Cardiac fibroblast (primary cell): ENCODE measurements around the gene TAS2R31.
A peak's percentile ranks its signal among the peaks of the same experiment; 100 is the strongest.
"Not testable (repeated sequence)": the region's sequence is repeated elsewhere in the genome, so short reads cannot be mapped to it uniquely, and the experiment has no call there.

Experiments used
- DNase-seq, 2 donors: peaks; one replicate each; pipeline versions ENCODE4 v3.0.0 to v3.0.0-alpha.2; 2010; ENCODE audit warnings: low read depth in 2 of 2
- H3K4me3 ChIP-seq, 2 donors: replicated peaks in 1 of 2; 1 replicate in 1 of 2; 2 replicates in 1 of 2; pipeline ENCODE4 v1.5.1; 2011; ENCODE audit warnings: low read depth in 2 of 2, low read length in 2 of 2, mild to moderate bottlenecking in 2 of 2, moderate library complexity in 1 of 2
- TF ChIP-seq, protein P1 (sequence below): IDR thresholded peaks from one replicate; pipeline ENCODE4 v1.5.1; 2011; ENCODE audit warnings: low read depth, mild to moderate bottlenecking, low read length, inconsistent platforms

The TAS2R31 gene

DNA sequence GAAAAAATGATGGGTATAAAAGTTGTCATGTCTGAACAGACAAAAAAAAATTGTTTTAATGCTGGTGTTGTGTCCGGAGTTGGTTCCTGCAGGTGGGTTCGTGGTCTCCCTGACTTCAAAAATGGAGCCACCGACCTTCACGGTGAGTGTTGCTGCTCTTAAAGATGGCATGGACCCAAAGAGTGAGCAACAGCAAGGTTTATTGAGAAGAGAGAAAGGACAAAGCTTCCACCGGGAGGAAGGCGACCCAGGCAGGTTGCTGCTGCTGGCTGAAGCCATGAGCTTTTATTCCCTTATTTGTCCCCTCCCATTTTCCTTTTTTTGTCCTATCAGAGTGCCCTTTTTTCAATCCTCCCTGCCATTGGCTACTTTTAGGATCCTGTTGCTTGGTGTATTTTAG lies at the start of gene TAS2R31:
Gene TAS2R31 (minus strand): TSS at position 101 of the 400 bp plus-strand sequence. CDS start 72 bp downstream, at position 29.
- TF ChIP-seq, protein P1, sequence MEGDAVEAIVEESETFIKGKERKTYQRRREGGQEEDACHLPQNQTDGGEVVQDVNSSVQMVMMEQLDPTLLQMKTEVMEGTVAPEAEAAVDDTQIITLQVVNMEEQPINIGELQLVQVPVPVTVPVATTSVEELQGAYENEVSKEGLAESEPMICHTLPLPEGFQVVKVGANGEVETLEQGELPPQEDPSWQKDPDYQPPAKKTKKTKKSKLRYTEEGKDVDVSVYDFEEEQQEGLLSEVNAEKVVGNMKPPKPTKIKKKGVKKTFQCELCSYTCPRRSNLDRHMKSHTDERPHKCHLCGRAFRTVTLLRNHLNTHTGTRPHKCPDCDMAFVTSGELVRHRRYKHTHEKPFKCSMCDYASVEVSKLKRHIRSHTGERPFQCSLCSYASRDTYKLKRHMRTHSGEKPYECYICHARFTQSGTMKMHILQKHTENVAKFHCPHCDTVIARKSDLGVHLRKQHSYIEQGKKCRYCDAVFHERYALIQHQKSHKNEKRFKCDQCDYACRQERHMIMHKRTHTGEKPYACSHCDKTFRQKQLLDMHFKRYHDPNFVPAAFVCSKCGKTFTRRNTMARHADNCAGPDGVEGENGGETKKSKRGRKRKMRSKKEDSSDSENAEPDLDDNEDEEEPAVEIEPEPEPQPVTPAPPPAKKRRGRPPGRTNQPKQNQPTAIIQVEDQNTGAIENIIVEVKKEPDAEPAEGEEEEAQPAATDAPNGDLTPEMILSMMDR, result no peak
- H3K4me3 ChIP-seq, result no peak within 1 kb of the TSS
- DNase-seq, result no peak

DNA sequence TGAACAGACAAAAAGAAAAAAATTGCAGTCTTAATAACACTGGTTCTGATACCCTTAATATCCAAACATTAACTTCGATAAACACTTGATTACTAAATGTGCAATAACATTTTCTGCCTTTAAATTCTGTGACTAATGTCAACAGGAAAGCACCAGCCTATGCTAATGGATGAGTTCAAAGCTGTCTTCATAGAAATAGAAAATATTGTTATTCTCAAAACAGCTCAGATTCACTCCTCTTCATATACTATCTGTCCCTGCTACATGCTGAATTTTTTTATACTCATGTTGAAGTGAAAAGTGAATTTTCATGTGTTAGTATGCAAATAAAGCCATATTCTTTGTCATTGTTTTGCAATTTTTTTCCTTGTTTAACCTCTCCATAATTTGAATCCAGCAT lies 47.0 kb upstream of the TAS2R31 start:
- TF ChIP-seq, protein P1, result no peak
- no peak for DNase-seq
- no peak overlapping the region for H3K4me3 ChIP-seq

GRCh38 chr12:11075642-11076041 lies 44.4 kb upstream of the TAS2R31 start:
- no peak overlapping the region for H3K4me3 ChIP-seq
- no peak for DNase-seq
- TF ChIP-seq, protein P1, result no peak

DNA sequence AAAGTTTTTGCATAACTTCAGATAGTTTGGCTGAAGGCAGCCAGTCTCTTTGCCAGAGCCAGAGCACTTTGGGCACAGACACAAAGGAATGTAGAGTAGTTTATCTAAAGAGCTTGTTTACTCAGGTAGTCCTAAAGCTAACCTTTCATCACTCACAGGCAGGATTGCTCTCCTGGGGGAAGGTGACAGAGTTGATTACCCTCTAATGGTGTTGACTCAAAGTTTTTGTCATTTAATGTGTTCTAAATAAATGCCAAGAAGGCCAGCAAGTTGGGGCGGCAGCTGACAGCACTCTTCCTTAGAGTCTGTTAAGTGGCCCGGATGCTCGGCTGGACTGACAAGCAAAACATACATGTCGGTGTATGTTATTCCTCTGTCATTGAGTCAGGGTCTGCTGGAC lies 40.2 kb upstream of the TAS2R31 start:
- DNase-seq, result no peak
- TF ChIP-seq, protein P1, result no peak
- H3K4me3 ChIP-seq, result no peak overlapping the region

- TF ChIP-seq, protein P1, result no peak
- no peak overlapping the region for H3K4me3 ChIP-seq
- no peak for DNase-seq
These were observed 39.8 kb upstream of the TAS2R31 start for GRCh38 chr12:11070999-11071398.

DNA sequence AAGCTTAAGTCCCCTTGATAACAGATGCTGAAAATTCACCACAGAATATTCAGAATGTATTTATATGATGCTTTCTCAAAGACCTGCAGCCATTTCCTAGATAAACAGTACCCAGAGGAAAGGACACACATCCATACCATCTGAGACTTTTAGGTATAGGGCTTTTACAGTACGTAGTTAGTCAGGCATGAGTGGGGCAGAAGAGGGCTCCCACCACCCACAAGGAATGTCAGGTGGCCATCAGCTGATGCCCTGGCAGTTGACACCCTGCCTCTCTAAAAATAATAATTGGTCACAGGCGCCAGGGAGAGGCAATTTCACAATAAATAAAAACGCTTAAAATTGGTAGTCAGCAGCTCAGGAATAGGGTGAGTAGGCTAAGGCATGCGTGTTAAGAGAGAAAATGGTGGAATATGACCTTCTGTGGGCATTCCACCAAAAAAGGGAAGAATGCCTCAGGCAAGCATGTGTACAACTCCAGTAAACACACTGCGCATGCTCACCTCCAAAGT lies 38.7 kb upstream of the TAS2R31 start:
- DNase-seq, result no peak
- no peak overlapping the region for H3K4me3 ChIP-seq
- TF ChIP-seq, protein P1, result no peak

DNA sequence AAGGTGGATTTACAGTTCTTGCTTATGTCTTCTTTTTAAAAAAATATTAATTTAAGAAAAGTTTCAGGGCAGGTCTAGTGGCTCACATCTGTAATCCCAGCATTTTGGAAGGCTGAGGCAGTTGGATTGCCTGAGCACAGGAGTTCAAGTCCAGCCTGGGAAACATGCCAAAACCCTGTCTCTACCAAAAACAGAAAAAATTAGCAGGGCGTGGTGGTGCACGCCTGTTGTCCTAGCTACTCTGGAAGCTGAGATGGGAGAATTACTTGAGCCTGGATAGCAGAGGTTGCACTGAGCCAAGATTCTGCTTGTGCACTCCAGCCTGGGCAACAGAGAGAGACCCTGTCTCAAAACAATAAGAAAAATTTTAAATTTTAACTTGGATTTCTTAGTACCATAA lies 36.3 kb upstream of the TAS2R31 start:
- peak; percentile 43 to 71 for DNase-seq
- no peak overlapping the region for H3K4me3 ChIP-seq
- TF ChIP-seq, protein P1, result no peak

DNA sequence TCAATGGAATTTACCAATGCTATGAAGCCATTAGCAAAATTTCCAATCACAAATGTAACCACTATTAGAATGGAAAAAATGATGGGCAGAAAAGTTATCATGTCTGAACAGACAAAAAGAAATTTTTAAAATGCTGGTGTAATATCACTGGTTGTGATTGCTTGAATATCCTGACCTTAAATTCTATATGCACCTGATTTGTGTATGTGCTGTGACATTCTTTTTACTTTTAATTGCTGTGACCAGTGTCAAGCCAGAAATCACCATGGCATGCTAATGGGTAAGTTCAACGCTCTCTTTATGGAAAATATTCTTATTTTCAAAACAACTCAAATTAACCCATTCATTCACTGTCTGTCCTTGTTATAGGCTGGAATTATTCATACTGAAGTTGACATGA lies 31.0 kb upstream of the TAS2R31 start, which contains the start of gene TAS2R46:
Gene TAS2R46 (minus strand): TSS at position 101 of the 400 bp plus-strand sequence. CDS start 0 bp downstream, at position 101.
- not testable (repeated sequence) for H3K4me3 ChIP-seq, DNase-seq
